Ishikawa (cell line): ENCODE measurements around the gene RYR2.

Experiments
- CEBPB ChIP-seq: IDR thresholded peaks from 2 replicates; pipeline ENCODE4 v1.6.1; 2012
- CREB1 ChIP-seq: IDR thresholded peaks from 2 replicates; pipeline ENCODE4 v1.6.1; 2012; ENCODE audit warnings: low read depth
- EGR1 ChIP-seq: IDR thresholded peaks from 2 replicates; pipeline ENCODE4 v1.6.1; 2012
- EP300 ChIP-seq: IDR thresholded peaks from 2 replicates; pipeline ENCODE4 v1.6.1; 2012; ENCODE audit warnings: borderline replicate concordance
- FOXM1 ChIP-seq: IDR thresholded peaks from 2 replicates; pipeline ENCODE4 v1.6.1; 2012; ENCODE audit warnings: low read depth, borderline replicate concordance
- MAX ChIP-seq: IDR thresholded peaks from 2 replicates; pipeline ENCODE4 v1.6.1; 2012
- NFIC ChIP-seq: IDR thresholded peaks from 2 replicates; pipeline ENCODE4 v1.6.1; 2012
- RAD21 ChIP-seq: IDR thresholded peaks from 2 replicates; pipeline ENCODE4 v1.6.1; 2012; ENCODE audit warnings: low read depth
- REST ChIP-seq: IDR thresholded peaks from 2 replicates; pipeline ENCODE4 v1.6.1; 2012; ENCODE audit warnings: low read depth, mild to moderate bottlenecking
- TAF1 ChIP-seq: IDR thresholded peaks from 2 replicates; pipeline ENCODE4 v1.6.1; 2012; ENCODE audit warnings: low read depth, mild to moderate bottlenecking
- TCF12 ChIP-seq: IDR thresholded peaks from 2 replicates; pipeline ENCODE4 v1.6.1; 2012; ENCODE audit warnings: low read depth
- TEAD4 ChIP-seq: IDR thresholded peaks from 2 replicates; pipeline ENCODE4 v1.6.1; 2012
- USF1 ChIP-seq: IDR thresholded peaks from 2 replicates; pipeline ENCODE4 v1.6.1; 2012
- YY1 ChIP-seq: IDR thresholded peaks from 2 replicates; pipeline ENCODE4 v1.6.1; 2012; ENCODE audit warnings: low read depth
- ZBTB7A ChIP-seq: IDR thresholded peaks from 2 replicates; pipeline ENCODE4 v1.6.1; 2012; ENCODE audit warnings: low read depth

Gene RYR2

GRCh38 chr1:237745545-237745944, 703.6 kb downstream of the RYR2 start:
- TF ChIP-seq USF1 (no peak), MAX (no peak), FOXM1 (no peak), NFIC (no peak), REST (no peak), EP300 (no peak), CEBPB (no peak), YY1 (no peak), RAD21 (no peak), TCF12 (no peak), ZBTB7A (no peak), TAF1 (no peak)

GRCh38 chr1:237748171-237748960, 706.4 kb downstream of the RYR2 start:
- TF ChIP-seq EGR1 (no peak), REST (no peak), TEAD4 (no peak), YY1 (no peak), TCF12 (no peak), USF1 (no peak), RAD21 (no peak)

- TF ChIP-seq ZBTB7A (no peak), REST (no peak), EP300 (no peak), CREB1 (no peak), MAX (no peak), EGR1 (no peak), FOXM1 (no peak), RAD21 (no peak), NFIC (no peak), YY1 (no peak), TEAD4 (no peak), USF1 (no peak), TCF12 (no peak), CEBPB (no peak), TAF1 (no peak)
Measured at GRCh38 chr1:237749122-237749521, 707.1 kb downstream of the RYR2 start.

- TF ChIP-seq USF1, result no peak
- no peak for TF ChIP-seq NFIC
- TF ChIP-seq RAD21, result no peak
- no peak for TF ChIP-seq ZBTB7A
- no peak for TF ChIP-seq CREB1
- no peak for TF ChIP-seq TAF1
- no peak for TF ChIP-seq YY1
- no peak for TF ChIP-seq REST
- TF ChIP-seq CEBPB, result no peak
- no peak for TF ChIP-seq FOXM1
- TF ChIP-seq EGR1, result no peak
- TF ChIP-seq TEAD4, result no peak
- no peak for TF ChIP-seq TCF12
- no peak for TF ChIP-seq MAX
- TF ChIP-seq EP300, result no peak
Measured at GRCh38 chr1:237751090-237751489, 709.1 kb downstream of the RYR2 start.
